Gastrocnemius medialis (tissue), 4 donors: ENCODE measurements around the gene SVOPL.

Experiments used
- CTCF ChIP-seq, 5 experiments: fragments of 450-650 bp in 3 of 5; fragments of 200-600 bp in 2 of 5; sonication (generic) in 2 of 5; IDR thresholded peaks in 4 of 5; conservative IDR thresholded peaks in 1 of 5; 1 replicate in 4 of 5; 2 replicates in 1 of 5; pipeline ENCODE4 v1.5.1; 2016 to 2019; ENCODE audit warnings: antibody characterized with exemption in 5 of 5, mild to moderate bottlenecking in 3 of 5, moderate library complexity in 3 of 5
- POLR2A ChIP-seq, 2 donors: fragments of 450-650 bp; IDR thresholded peaks; one replicate each; pipeline ENCODE4 v1.6.1; 2017; ENCODE audit warnings: antibody characterized with exemption in 2 of 2, mild to moderate bottlenecking in 2 of 2, moderate library complexity in 2 of 2

- no peak for TF ChIP-seq CTCF (IDR thresholded peaks at IDR 0.05 in 4 of 5, conservative IDR thresholded peaks at IDR 0.05 in 1 of 5)
- TF ChIP-seq POLR2A (IDR thresholded peaks at IDR 0.05): no peak
Observed at GRCh38 chr7:138700857-138701536, at the start of gene SVOPL.
